Endothelial cell of umbilical vein (primary cell): ENCODE measurements around the gene CAMTA2. TPM values are rescaled to one million over a fixed set of nuclear protein-coding genes. Genes with fewer than 3 reads are reported as not detected.

Source experiments
- BruUV-seq: library from RNA; stranded (reverse); fragments of 400-500 nt; replicated peaks from 2 replicates; lab custom pipeline; 2021; lab: Mats Ljungman, UMichigan
- CTCF ChIA-PET: fragments of 300-600, 350-600 bp; sonication (Branson Sonifier 250); formaldehyde crosslinking; loops from one replicate; lab custom pipeline; 2021; ENCODE audit warnings: antibody characterized with exemption, inconsistent platforms; lab: Charles Lee
- POLR2A ChIA-PET: fragments of 300-600, 350-600 bp; sonication (Branson Sonifier 250); formaldehyde crosslinking; loops from one replicate; lab custom pipeline; 2021; ENCODE audit warnings: antibody characterized with exemption, inconsistent platforms; lab: Charles Lee
- DNase-seq: peaks from one replicate; pipeline ENCODE4 v3.0.0-alpha.2; 2011; ENCODE audit warnings: low read depth, low spot score
- FAIRE-seq: peaks from 2 replicates; lab custom pipeline; 2011; peaks lifted over from hg19 to GRCh38; lab: Jason Lieb, UNC
- H2AFZ ChIP-seq: 2 replicates; pipeline ENCODE4 v1.6.0; 2012; ENCODE audit warnings: low read depth, low read length, control low read depth, inconsistent platforms
- H3K27ac ChIP-seq: 2 replicates; pipeline ENCODE4 v1.5.1; 2011; ENCODE audit warnings: low read depth, mild to moderate bottlenecking, control low read depth, low read length, moderate library complexity; ENCODE audit not compliant: insufficient read depth
- H3K27me3 ChIP-seq, 2 experiments: 2 replicates each; pipeline versions ENCODE4 v1.6.0 to v1.6.1; 2011; ENCODE audit warnings: low read length in 2 of 2, mixed read lengths in 1 of 2; ENCODE audit not compliant: control insufficient read depth in 2 of 2, insufficient read depth in 2 of 2
- H3K36me3 ChIP-seq, 2 experiments: 2 replicates in 1 of 2; 3 replicates in 1 of 2; pipeline ENCODE4 v1.5.1; 2011; ENCODE audit warnings: low read length in 2 of 2, mild to moderate bottlenecking in 1 of 2, moderate library complexity in 1 of 2; ENCODE audit not compliant: control insufficient read depth in 2 of 2, insufficient read depth in 2 of 2; ENCODE audit errors: extremely low read depth in 1 of 2
- H3K4me1 ChIP-seq: 3 replicates; pipeline ENCODE4 v1.5.1; 2011; ENCODE audit warnings: mild to moderate bottlenecking, low read length; ENCODE audit not compliant: control insufficient read depth, insufficient read depth; ENCODE audit errors: extremely low read depth
- H3K4me2 ChIP-seq: 2 replicates; pipeline ENCODE4 v1.6.1; 2011; ENCODE audit warnings: low read length, control low read depth, mixed read lengths; ENCODE audit not compliant: insufficient read depth
- H3K4me3 ChIP-seq, 3 experiments: fragments of 200-600 bp in 1 of 3; sonication (generic), shearing (Covaris generic) in 1 of 3; replicated peaks in 1 of 3; 2 replicates each; pipeline ENCODE4 v1.5.1; 2011 to 2016; ENCODE audit warnings: control low read depth in 3 of 3, low read length in 3 of 3, mild to moderate bottlenecking in 2 of 3, inconsistent platforms in 1 of 3, low read depth in 1 of 3, moderate library complexity in 1 of 3; ENCODE audit not compliant: insufficient read depth in 1 of 3
- H3K79me2 ChIP-seq: 2 replicates; pipeline ENCODE4 v1.6.0; 2012; ENCODE audit warnings: low read length, inconsistent platforms; ENCODE audit not compliant: control insufficient read depth, insufficient read depth
- H3K9ac ChIP-seq: replicated peaks from 2 replicates; pipeline ENCODE3; 2011; ENCODE audit warnings: low read length, control low read depth; ENCODE audit not compliant: insufficient read depth; ENCODE audit errors: extremely low read depth
- H3K9me1 ChIP-seq: replicated peaks from 3 replicates; pipeline ENCODE4 v1.6.0; 2011; ENCODE audit warnings: mild to moderate bottlenecking, low read length; ENCODE audit not compliant: control insufficient read depth, insufficient read depth; ENCODE audit errors: extremely low read depth
- H3K9me3 ChIP-seq: replicated peaks from 2 replicates; pipeline ENCODE4 v1.5.1; 2012; ENCODE audit warnings: low read length, inconsistent platforms; ENCODE audit not compliant: control insufficient read depth, insufficient read depth
- H4K20me1 ChIP-seq: replicated peaks from 2 replicates; pipeline ENCODE3; 2011; ENCODE audit warnings: mild to moderate bottlenecking, low read length; ENCODE audit not compliant: control insufficient read depth, insufficient read depth; ENCODE audit errors: extremely low read depth
- CTCF ChIP-seq, 2 donors: IDR thresholded peaks; 1 replicate in 1 of 2; 2 replicates in 1 of 2; pipeline ENCODE4 v1.5.1; 2011; ENCODE audit warnings: low read length in 2 of 2, mild to moderate bottlenecking in 2 of 2, moderate library complexity in 2 of 2, control low read depth in 1 of 2, inconsistent platforms in 1 of 2, low read depth in 1 of 2; ENCODE audit not compliant: insufficient read depth in 1 of 2; ENCODE audit errors: extremely low read depth in 1 of 2
- EZH2 ChIP-seq: IDR thresholded peaks from 2 replicates; pipeline ENCODE4 v1.6.1; 2012; ENCODE audit warnings: borderline replicate concordance, low read depth, mild to moderate bottlenecking, moderate library complexity, low read length, inconsistent platforms; ENCODE audit not compliant: severe bottlenecking
- FOS ChIP-seq: IDR thresholded peaks from 2 replicates; pipeline ENCODE4 v1.6.1; 2011; ENCODE audit warnings: mild to moderate bottlenecking, low read length, moderate library complexity, borderline replicate concordance; ENCODE audit not compliant: insufficient read depth
- GATA2 ChIP-seq: IDR thresholded peaks from 2 replicates; pipeline ENCODE4 v1.7.0; 2011; ENCODE audit warnings: low read depth, mild to moderate bottlenecking, moderate library complexity, mixed read lengths, low read length; ENCODE audit not compliant: insufficient read length, insufficient read depth
- JUN ChIP-seq: IDR thresholded peaks from 2 replicates; pipeline ENCODE4 v1.6.1; 2011; ENCODE audit warnings: borderline replicate concordance, low read depth; ENCODE audit not compliant: insufficient read length, insufficient read depth
- MAX ChIP-seq: IDR thresholded peaks from 2 replicates; pipeline ENCODE4 v1.6.1; 2011; ENCODE audit not compliant: insufficient read depth, insufficient read length
- MYC ChIP-seq: IDR thresholded peaks from one replicate; pipeline ENCODE4 v1.6.1; 2011; ENCODE audit warnings: mild to moderate bottlenecking, low read depth, low read length
- POLR2A ChIP-seq: IDR thresholded peaks from 2 replicates; pipeline ENCODE4 v1.6.1; 2012; ENCODE audit warnings: low read depth, mild to moderate bottlenecking, control low read depth, low read length
- POLR2AphosphoS5 ChIP-seq: IDR thresholded peaks from 2 replicates; pipeline ENCODE4 v1.6.1; 2012; ENCODE audit warnings: low read depth, mild to moderate bottlenecking, control low read depth, low read length, moderate library complexity; ENCODE audit not compliant: insufficient read depth
- dilution Hi-C: fragments of 300-500 bp; cut with MboI; formaldehyde crosslinking; loops from one replicate; pipeline ENCODE4 v1.15.0; 2019; ENCODE audit warnings: low sequenced_read_pairs; ENCODE audit not compliant: extremely low pct_ligation_motif_present
- intact Hi-C: fragments of 100-400 bp; cut with micrococcal nuclease; formaldehyde crosslinking; loops from one replicate; pipeline ENCODE4 v1.10.0; 2022
- polyA plus RNA-seq, 4 experiments: library from polyadenylated mRNA; depleted of rRNA in 3 of 4; stranded (reverse) in 3 of 4; unstranded in 1 of 4; fragments of >200 nt; gene quantifications; 2 replicates each; pipeline versions ENCODE4 v1.2.1 to v1.2.3, GENCODE V29; 2011 to 2012; ENCODE audit warnings: missing spikeins in 1 of 4
- total RNA-seq: library from RNA; stranded (reverse); gene quantifications from 2 replicates; pipeline ENCODE4 v1.2.3, GENCODE V29; 2021

The CAMTA2 gene
- total and polyA plus RNA-seq, 2 donors (not counting 3 experiments of a cell fraction or from before 2014, with no cell fraction given) = 33.8 to 51.0 TPM

GRCh38 chr17:4942760-4943508 is 44.5 kb downstream of the CAMTA2 start:
- DNase-seq (no peak), FAIRE-seq (no peak)
- no peaks in the 10 kb centered on the region for H3K9me1 ChIP-seq
- H3K36me3 ChIP-seq = peaks cover 15 to 32% of the 10 kb centered on the region in 2 experiments
- POLR2A ChIA-PET = no interaction called here
- no peak overlapping the region for H3K4me2 ChIP-seq
- no peak overlapping the region for H3K9ac ChIP-seq
- no peaks in the 10 kb centered on the region for H4K20me1 ChIP-seq
- H3K79me2 ChIP-seq = peaks cover 89% of the 10 kb centered on the region
- no peak overlapping the region for H3K4me3 ChIP-seq
- BruUV-seq = no TSS peak
- no peaks in the 10 kb centered on the region for H3K27me3 ChIP-seq
- intact Hi-C loops = no loop called here
- dilution Hi-C loops = no loop called here
- no peak overlapping the region for H3K27ac ChIP-seq
- H3K9me3 ChIP-seq = no peaks in the 10 kb centered on the region
- peaks cover 37% of the 10 kb centered on the region for H3K4me1 ChIP-seq
- TF ChIP-seq JUN (no peak), MYC (no peak), MAX (no peak), GATA2 (no peak), POLR2AphosphoS5 (peak; percentile 62), EZH2 (no peak), CTCF (IDR thresholded peaks at IDR 0.05; ENCODE audit: extremely low read depth in 1 of 2, insufficient read depth in 1 of 2, low read depth in 1 of 2, low read length in 2 of 2) (no peak), POLR2A (peak; percentile 64), FOS (no peak)
- CTCF ChIA-PET = no interaction called here
- no peak overlapping the region for H2AFZ ChIP-seq
